ENCODE measurements around the gene SORBS1.

The SORBS1 gene

GRCh38 chr10:95397747-95398146 is 163.4 kb downstream of the SORBS1 start:
- Histone ChIP-seq H3K14ac (ENCODE audit: low read length) (no peak overlapping the region), H3K23ac (ENCODE audit: low read length) (no peak overlapping the region), H4K12ac (ENCODE audit: low read depth, low read length) (no peak overlapping the region), H3K79me1 (ENCODE audit: low read length) (no peaks in the 10 kb centered on the region), H2BK12ac (ENCODE audit: low read length) (no peak overlapping the region), H3K9me3 (ENCODE audit: insufficient read depth, low read depth, low read length) (no peaks in the 10 kb centered on the region), H3K36me3 (ENCODE audit: control insufficient read depth in 1 of 2, insufficient read depth in 2 of 2, low read length in 2 of 2) (peaks cover 0 to 1% of the 10 kb centered on the region in 2 experiments), H3K4me1 (ENCODE audit: control insufficient read depth in 1 of 2, insufficient read depth in 2 of 2, low read length in 2 of 2) (peaks cover 0 to 3% of the 10 kb centered on the region in 2 experiments), H3K27me3 (ENCODE audit: insufficient read depth, low read length) (no peaks in the 10 kb centered on the region), H3K4ac (ENCODE audit: low read depth, low read length) (no peak overlapping the region), H2AK5ac (ENCODE audit: low read length) (no peak overlapping the region), H3K27ac (ENCODE audit: low read depth, low read length) (no peak overlapping the region), H4K91ac (ENCODE audit: low read depth, low read length) (no peak overlapping the region), H3K4me3 (ENCODE audit: low read depth, low read length) (no peak overlapping the region), H2BK120ac (ENCODE audit: insufficient read depth, low read length, poor library complexity) (no peak overlapping the region), H2BK5ac (ENCODE audit: low read depth, low read length, poor library complexity) (no peak overlapping the region), H3K9ac (ENCODE audit: low read length) (no peak overlapping the region), H3K79me2 (ENCODE audit: control insufficient read depth, insufficient read depth, low read length, poor library complexity) (no peaks in the 10 kb centered on the region), H3K18ac (ENCODE audit: low read length) (no peak overlapping the region), H2AFZ (ENCODE audit: insufficient read depth, low read length, poor library complexity) (no peak overlapping the region), H4K8ac (ENCODE audit: low read depth, low read length) (no peak overlapping the region), H3K4me2 (ENCODE audit: low read length) (no peak overlapping the region)
- no CpG with 5 or more reads among the region's 3 CpGs for WGBS (ENCODE audit: extremely low coverage, insufficient coverage, insufficient read length)
- no peak for DNase-seq

- no peak overlapping the region for H2BK12ac ChIP-seq (ENCODE audit: low read length)
- H3K27me3 ChIP-seq (ENCODE audit: insufficient read depth, low read length) = no peaks in the 10 kb centered on the region
- WGBS (ENCODE audit: extremely low coverage, insufficient coverage, insufficient read length) = no CpG with 5 or more reads among the region's 10 CpGs
- no peak overlapping the region for H2BK5ac ChIP-seq (ENCODE audit: low read depth, low read length, poor library complexity)
- no peak overlapping the region for H4K8ac ChIP-seq (ENCODE audit: low read depth, low read length)
- H2BK120ac ChIP-seq (ENCODE audit: insufficient read depth, low read length, poor library complexity) = no peak overlapping the region
- H3K4me3 ChIP-seq (ENCODE audit: low read depth, low read length) = no peak overlapping the region
- no peak overlapping the region for H3K27ac ChIP-seq (ENCODE audit: low read depth, low read length)
- no peak overlapping the region for H3K4ac ChIP-seq (ENCODE audit: low read depth, low read length)
- H4K91ac ChIP-seq (ENCODE audit: low read depth, low read length) = no peak overlapping the region
- no peaks in the 10 kb centered on the region for H3K79me2 ChIP-seq (ENCODE audit: control insufficient read depth, insufficient read depth, low read length, poor library complexity)
- no peak overlapping the region for H4K12ac ChIP-seq (ENCODE audit: low read depth, low read length)
- no peaks in the 10 kb centered on the region for H3K36me3 ChIP-seq (ENCODE audit: control insufficient read depth in 1 of 2, insufficient read depth in 2 of 2, low read length in 2 of 2)
- peaks cover 2% of the 10 kb centered on the region for H3K9me3 ChIP-seq (ENCODE audit: insufficient read depth, low read depth, low read length)
- H3K79me1 ChIP-seq (ENCODE audit: low read length) = no peaks in the 10 kb centered on the region
- no peak overlapping the region for H3K4me2 ChIP-seq (ENCODE audit: low read length)
- no peak overlapping the region for H3K9ac ChIP-seq (ENCODE audit: low read length)
- H3K4me1 ChIP-seq (ENCODE audit: control insufficient read depth in 1 of 2, insufficient read depth in 2 of 2, low read length in 2 of 2) = peaks cover 0 to 3% of the 10 kb centered on the region in 2 experiments
- no peak for DNase-seq
- H3K18ac ChIP-seq (ENCODE audit: low read length) = no peak overlapping the region
- H3K14ac ChIP-seq (ENCODE audit: low read length) = no peak overlapping the region
- H2AK5ac ChIP-seq (ENCODE audit: low read length) = no peak overlapping the region
- no peak overlapping the region for H3K23ac ChIP-seq (ENCODE audit: low read length)
- no peak overlapping the region for H2AFZ ChIP-seq (ENCODE audit: insufficient read depth, low read length, poor library complexity)
Observed at GRCh38 chr10:95395947-95396449, 165.2 kb downstream of the SORBS1 start.

DNA sequence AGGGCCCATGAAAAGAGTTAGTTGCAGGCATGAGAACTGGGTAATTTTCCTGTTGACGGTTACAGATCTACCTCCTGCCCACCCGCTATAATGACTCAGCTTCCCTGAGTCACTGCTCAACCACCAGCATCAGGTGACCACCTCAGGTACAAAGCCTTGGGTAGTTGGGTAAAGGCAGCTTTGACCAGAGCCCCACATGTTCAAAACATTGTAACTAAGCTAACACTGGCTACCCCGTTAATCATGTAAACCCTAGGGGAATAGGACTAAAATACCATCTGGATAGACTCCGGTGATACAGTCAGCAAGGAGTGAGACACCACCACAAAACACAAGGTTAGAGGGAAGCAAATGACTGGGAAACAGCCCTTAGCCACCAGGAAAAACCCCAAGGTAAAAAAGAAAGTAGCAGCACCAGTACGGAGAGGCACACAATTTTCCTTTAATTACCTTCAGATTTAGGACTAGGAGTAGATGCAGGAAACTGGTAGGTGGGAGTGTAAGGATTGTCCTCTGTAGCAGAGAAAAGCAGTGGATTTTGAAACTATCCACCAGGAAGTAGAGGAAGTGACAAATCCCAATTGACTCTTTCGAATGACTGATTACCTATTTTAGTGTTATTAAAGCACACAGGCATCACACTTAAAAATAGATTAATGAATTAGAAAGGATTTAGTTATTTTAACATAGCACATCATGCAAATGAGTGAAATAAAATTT is 166.8 kb downstream of the SORBS1 start:
- peaks cover 2% of the 10 kb centered on the region for H3K9me3 ChIP-seq (ENCODE audit: insufficient read depth, low read depth, low read length)
- no CpG with 5 or more reads among the region's 6 CpGs for WGBS (ENCODE audit: extremely low coverage, insufficient coverage, insufficient read length)
- no peak overlapping the region for H2AFZ ChIP-seq (ENCODE audit: insufficient read depth, low read length, poor library complexity)
- H2BK5ac ChIP-seq (ENCODE audit: low read depth, low read length, poor library complexity) = no peak overlapping the region
- no peaks in the 10 kb centered on the region for H3K79me2 ChIP-seq (ENCODE audit: control insufficient read depth, insufficient read depth, low read length, poor library complexity)
- no peak overlapping the region for H4K91ac ChIP-seq (ENCODE audit: low read depth, low read length)
- no peak overlapping the region for H3K9ac ChIP-seq (ENCODE audit: low read length)
- no peak overlapping the region for H3K4me3 ChIP-seq (ENCODE audit: low read depth, low read length)
- no peak overlapping the region for H2AK5ac ChIP-seq (ENCODE audit: low read length)
- no peaks in the 10 kb centered on the region for H3K36me3 ChIP-seq (ENCODE audit: control insufficient read depth in 1 of 2, insufficient read depth in 2 of 2, low read length in 2 of 2)
- no peaks in the 10 kb centered on the region for H3K79me1 ChIP-seq (ENCODE audit: low read length)
- H3K27ac ChIP-seq (ENCODE audit: low read depth, low read length) = no peak overlapping the region
- no peak overlapping the region for H4K12ac ChIP-seq (ENCODE audit: low read depth, low read length)
- H3K23ac ChIP-seq (ENCODE audit: low read length) = no peak overlapping the region
- no peak overlapping the region for H2BK120ac ChIP-seq (ENCODE audit: insufficient read depth, low read length, poor library complexity)
- no peaks in the 10 kb centered on the region for H3K27me3 ChIP-seq (ENCODE audit: insufficient read depth, low read length)
- H3K18ac ChIP-seq (ENCODE audit: low read length) = no peak overlapping the region
- H4K8ac ChIP-seq (ENCODE audit: low read depth, low read length) = no peak overlapping the region
- peaks cover 0 to 3% of the 10 kb centered on the region in 2 experiments for H3K4me1 ChIP-seq (ENCODE audit: control insufficient read depth in 1 of 2, insufficient read depth in 2 of 2, low read length in 2 of 2)
- no peak overlapping the region for H3K4me2 ChIP-seq (ENCODE audit: low read length)
- no peak overlapping the region for H3K4ac ChIP-seq (ENCODE audit: low read depth, low read length)
- H3K14ac ChIP-seq (ENCODE audit: low read length) = no peak overlapping the region
- no peak overlapping the region for H2BK12ac ChIP-seq (ENCODE audit: low read length)
- DNase-seq = peak; percentile 94 to 98

- no peak for DNase-seq
- H3K9ac ChIP-seq (ENCODE audit: low read length) = no peak overlapping the region
- no peak overlapping the region for H3K23ac ChIP-seq (ENCODE audit: low read length)
- no peaks in the 10 kb centered on the region for H3K27me3 ChIP-seq (ENCODE audit: insufficient read depth, low read length)
- no peak overlapping the region for H3K4me2 ChIP-seq (ENCODE audit: low read length)
- H2BK5ac ChIP-seq (ENCODE audit: low read depth, low read length, poor library complexity) = no peak overlapping the region
- no peak overlapping the region for H4K12ac ChIP-seq (ENCODE audit: low read depth, low read length)
- no peak overlapping the region for H4K8ac ChIP-seq (ENCODE audit: low read depth, low read length)
- H3K4me3 ChIP-seq (ENCODE audit: low read depth, low read length) = no peak overlapping the region
- WGBS (ENCODE audit: extremely low coverage, insufficient coverage, insufficient read length) = no CpG with 5 or more reads among the region's 7 CpGs
- no peak overlapping the region for H3K4ac ChIP-seq (ENCODE audit: low read depth, low read length)
- H3K18ac ChIP-seq (ENCODE audit: low read length) = no peak overlapping the region
- H2BK12ac ChIP-seq (ENCODE audit: low read length) = no peak overlapping the region
- no peak overlapping the region for H2BK120ac ChIP-seq (ENCODE audit: insufficient read depth, low read length, poor library complexity)
- no peak overlapping the region for H2AK5ac ChIP-seq (ENCODE audit: low read length)
- peaks cover 2% of the 10 kb centered on the region for H3K9me3 ChIP-seq (ENCODE audit: insufficient read depth, low read depth, low read length)
- no peaks in the 10 kb centered on the region for H3K36me3 ChIP-seq (ENCODE audit: control insufficient read depth in 1 of 2, insufficient read depth in 2 of 2, low read length in 2 of 2)
- H3K14ac ChIP-seq (ENCODE audit: low read length) = no peak overlapping the region
- no peaks in the 10 kb centered on the region for H3K79me2 ChIP-seq (ENCODE audit: control insufficient read depth, insufficient read depth, low read length, poor library complexity)
- H2AFZ ChIP-seq (ENCODE audit: insufficient read depth, low read length, poor library complexity) = no peak overlapping the region
- H3K4me1 ChIP-seq (ENCODE audit: control insufficient read depth in 1 of 2, insufficient read depth in 2 of 2, low read length in 2 of 2) = peaks cover 0 to 3% of the 10 kb centered on the region in 2 experiments
- H4K91ac ChIP-seq (ENCODE audit: low read depth, low read length) = no peak overlapping the region
- H3K27ac ChIP-seq (ENCODE audit: low read depth, low read length) = no peak overlapping the region
- H3K79me1 ChIP-seq (ENCODE audit: low read length) = no peaks in the 10 kb centered on the region
Observed at GRCh38 chr10:95392681-95393164, 168.4 kb downstream of the SORBS1 start.

Measured in trophoblast cell (in vitro differentiated cells and primary cell).